ENCODE measurements around the gene FUT4.
"Not testable (repeated sequence)": the region's sequence is repeated elsewhere in the genome, so short reads cannot be mapped to it uniquely, and the experiment has no call there.

The FUT4 gene

GRCh38 chr11:94533696-94534630 lies 9.8 kb upstream of the FUT4 start:
- DNase-seq, result no peak

- no peak for DNase-seq
Measured at GRCh38 chr11:94536386-94536785, 7.3 kb upstream of the FUT4 start.

- no peak for DNase-seq
Measured at GRCh38 chr11:94537031-94537600, 6.6 kb upstream of the FUT4 start.

- no peak for DNase-seq
Measured at GRCh38 chr11:94539420-94539819, 4.3 kb upstream of the FUT4 start.

GRCh38 chr11:94544646-94545263 lies 1.0 kb downstream of the FUT4 start:
- peak; percentile 37 for DNase-seq

- DNase-seq, result no peak
Measured at GRCh38 chr11:94545264-94546161, 1.8 kb downstream of the FUT4 start.

GRCh38 chr11:94546162-94546470 lies 2.4 kb downstream of the FUT4 start:
- no peak for DNase-seq

- no peak for DNase-seq
Measured at GRCh38 chr11:94546886-94547285, 3.2 kb downstream of the FUT4 start.

GRCh38 chr11:94549146-94549545 lies 5.4 kb downstream of the FUT4 start:
- no peak for DNase-seq

- DNase-seq, result no peak
Measured at GRCh38 chr11:94550513-94550912, 6.8 kb downstream of the FUT4 start.

GRCh38 chr11:94553938-94554337 lies 10.2 kb downstream of the FUT4 start:
- DNase-seq, result no peak

GRCh38 chr11:94555752-94556329 lies 12.1 kb downstream of the FUT4 start:
- not testable (repeated sequence) for DNase-seq

- DNase-seq, result no peak
Measured at GRCh38 chr11:94557421-94557820, 13.7 kb downstream of the FUT4 start.

GRCh38 chr11:94557992-94558391 lies 14.3 kb downstream of the FUT4 start:
- no peak for DNase-seq

- no peak for DNase-seq
Measured at GRCh38 chr11:94558468-94558867, 14.7 kb downstream of the FUT4 start.

GRCh38 chr11:94558932-94559331 lies 15.2 kb downstream of the FUT4 start:
- no peak for DNase-seq

GRCh38 chr11:94559361-94559760 lies 15.6 kb downstream of the FUT4 start:
- no peak for DNase-seq

- DNase-seq, result no peak
Measured at GRCh38 chr11:94560834-94561233, 17.1 kb downstream of the FUT4 start.

- no peak for DNase-seq
Measured at GRCh38 chr11:94563176-94563847, 19.6 kb downstream of the FUT4 start.

- no peak for DNase-seq
Measured at GRCh38 chr11:94563848-94564467, 20.2 kb downstream of the FUT4 start.

GRCh38 chr11:94567181-94567670 lies 23.5 kb downstream of the FUT4 start, which contains the start of gene PIWIL4:
PIWIL4 (plus strand) TSS chr11:94567368; CDS start chr11:94567519, 151 bp downstream.
- DNase-seq, result no peak

Data from activated CD4-positive, alpha-beta T cell treated with anti-CD3 and anti-CD28 coated beads for 48 hours (primary cell).